ENCODE results near the gene JMJD8. TPM values are rescaled to one million over a fixed set of nuclear protein-coding genes. Genes with fewer than 3 reads are reported as not detected.

Gene JMJD8
- total and polyA plus RNA-seq, 9 donors, result 20.7 to 40.2 (median 34.3) TPM

DNA sequence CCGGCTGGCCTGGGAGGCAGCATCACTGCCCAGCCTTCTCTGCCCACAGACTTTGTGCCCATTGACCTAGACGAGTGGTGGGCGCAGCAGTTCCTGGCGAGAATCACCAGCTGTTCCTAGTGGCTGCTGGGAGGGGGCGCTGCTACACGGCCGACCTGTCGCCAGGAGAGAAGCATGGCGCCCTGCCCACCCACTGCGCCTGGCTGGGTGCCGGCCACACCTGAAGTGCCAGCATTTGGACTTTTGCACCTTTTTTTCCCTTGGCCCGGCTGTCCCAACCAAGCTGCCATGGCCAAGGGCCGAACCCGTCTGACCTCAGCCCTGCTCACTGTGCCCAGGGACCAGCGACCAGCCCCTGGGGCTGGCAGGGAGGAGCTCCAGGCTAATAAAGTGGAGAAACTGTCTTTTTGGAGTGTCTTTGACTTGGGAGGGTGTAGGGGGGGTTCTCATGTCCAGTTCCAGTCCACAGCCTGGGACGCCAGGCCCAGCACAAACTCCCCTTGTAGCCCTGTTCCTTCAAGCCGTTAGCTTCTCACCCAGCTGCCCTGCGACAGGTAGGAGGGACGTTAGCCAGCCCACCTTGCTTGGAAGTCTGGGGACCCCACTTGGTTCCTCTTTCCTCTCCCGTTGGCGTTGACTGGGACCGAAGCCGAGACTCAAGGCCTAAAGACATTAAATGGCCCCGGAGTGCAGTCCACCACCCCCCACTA is 35.9 kb downstream of the JMJD8 start:
- Histone ChIP-seq H3K4me3 (ENCODE audit: low read length) (peak overlapping the region; percentile 71), H3K4me1 (ENCODE audit: control insufficient read depth, insufficient read depth, low read length) (peaks cover 27% of the 10 kb centered on the region), H3K27me3 (ENCODE audit: control insufficient read depth, insufficient read depth, low read length) (no peaks in the 10 kb centered on the region), H3K36me3 (ENCODE audit: control insufficient read depth, insufficient read depth, low read length) (peaks cover 22% of the 10 kb centered on the region), H3K9me3 (replicated peaks; ENCODE audit: control insufficient read depth, low read depth, low read length) (no peaks in the 10 kb centered on the region), H3K27ac (ENCODE audit: low read length) (peak overlapping the region; percentile 82)
- no peak for DNase-seq
- 20% methylated on average over 20 of the region's 24 CpGs for WGBS (ENCODE audit: insufficient coverage)

DNA sequence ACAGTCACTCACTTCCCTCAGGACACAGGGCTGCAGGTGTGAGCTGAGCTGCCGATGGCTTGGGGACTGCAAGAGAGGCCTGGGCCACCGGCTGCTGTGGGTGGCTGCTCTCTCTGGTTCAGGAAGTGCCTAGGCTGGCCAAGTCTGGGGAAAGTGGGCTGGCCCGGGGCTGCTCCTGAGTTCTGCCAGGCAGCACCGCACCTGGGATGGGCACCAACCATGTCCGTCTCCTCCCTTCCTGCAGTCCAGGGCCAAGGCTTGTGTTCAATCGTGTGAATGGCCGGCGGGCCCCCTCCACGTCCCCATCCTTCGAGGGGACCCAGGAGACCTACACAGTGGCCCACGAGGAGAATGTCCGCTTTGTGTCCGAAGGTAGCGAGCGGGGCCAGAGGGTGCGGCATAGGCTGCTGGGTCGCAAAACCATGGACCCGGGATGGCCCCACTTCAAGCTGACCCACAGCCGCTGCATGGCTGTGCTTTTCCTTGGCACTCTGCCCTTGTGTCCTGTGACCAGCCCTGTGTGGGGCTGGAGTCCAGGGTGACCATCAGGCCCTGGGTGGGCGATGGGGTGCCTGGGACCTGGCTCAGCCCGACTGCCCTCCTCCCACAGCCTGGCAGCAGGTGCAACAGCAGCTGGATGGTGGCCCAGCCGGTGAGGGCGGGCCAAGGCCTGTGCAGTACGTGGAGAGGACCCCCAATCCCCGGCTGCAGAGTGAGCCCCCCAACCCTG is 36.8 kb downstream of the JMJD8 start:
- DNase-seq, result no peak
- peaks cover 9% of the 10 kb centered on the region for H3K27me3 ChIP-seq (ENCODE audit: control insufficient read depth, insufficient read depth, low read length)
- peaks cover 17% of the 10 kb centered on the region for H3K36me3 ChIP-seq (ENCODE audit: control insufficient read depth, insufficient read depth, low read length)
- no peaks in the 10 kb centered on the region for H3K9me3 ChIP-seq (replicated peaks; ENCODE audit: control insufficient read depth, low read depth, low read length)
- peaks cover 33% of the 10 kb centered on the region for H3K4me1 ChIP-seq (ENCODE audit: control insufficient read depth, insufficient read depth, low read length)
- 88% methylated on average over 20 of the region's 25 CpGs for WGBS (ENCODE audit: insufficient coverage)
- no peak overlapping the region for H3K27ac ChIP-seq (ENCODE audit: low read length)
- no peak overlapping the region for H3K4me3 ChIP-seq (ENCODE audit: low read length)

DNA sequence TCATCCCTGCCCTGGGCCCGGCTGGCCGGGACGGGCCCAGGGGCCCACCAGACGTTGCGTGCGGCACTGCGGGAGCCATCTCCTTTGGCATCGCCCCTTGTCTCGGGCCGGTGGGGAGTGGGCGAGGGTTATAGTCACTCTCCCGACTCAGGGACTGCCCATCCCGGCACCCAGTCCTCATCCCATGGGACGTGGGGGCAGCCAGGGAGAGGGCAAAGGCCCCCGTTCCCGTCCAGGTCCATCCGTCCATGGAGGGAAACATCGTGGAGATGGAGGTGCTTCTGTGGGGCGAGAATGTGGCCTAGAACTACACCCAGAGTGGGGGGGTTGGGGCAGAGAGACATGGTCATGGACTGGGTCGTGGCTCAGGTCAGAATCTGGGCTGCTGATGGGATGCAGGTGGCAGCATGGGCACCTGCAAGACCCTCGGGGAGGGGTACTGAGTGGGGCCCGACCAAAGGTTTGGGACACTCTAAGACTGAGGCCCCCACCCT is 37.4 kb downstream of the JMJD8 start:
- Histone ChIP-seq H3K27ac (ENCODE audit: low read length) (no peak overlapping the region), H3K36me3 (ENCODE audit: control insufficient read depth, insufficient read depth, low read length) (peaks cover 14% of the 10 kb centered on the region), H3K9me3 (replicated peaks; ENCODE audit: control insufficient read depth, low read depth, low read length) (no peaks in the 10 kb centered on the region), H3K4me1 (ENCODE audit: control insufficient read depth, insufficient read depth, low read length) (peaks cover 34% of the 10 kb centered on the region), H3K27me3 (ENCODE audit: control insufficient read depth, insufficient read depth, low read length) (peaks cover 9% of the 10 kb centered on the region), H3K4me3 (ENCODE audit: low read length) (no peak overlapping the region)
- DNase-seq, result no peak
- WGBS (ENCODE audit: insufficient coverage), result 80% methylated on average over 13 of the region's 22 CpGs

DNA sequence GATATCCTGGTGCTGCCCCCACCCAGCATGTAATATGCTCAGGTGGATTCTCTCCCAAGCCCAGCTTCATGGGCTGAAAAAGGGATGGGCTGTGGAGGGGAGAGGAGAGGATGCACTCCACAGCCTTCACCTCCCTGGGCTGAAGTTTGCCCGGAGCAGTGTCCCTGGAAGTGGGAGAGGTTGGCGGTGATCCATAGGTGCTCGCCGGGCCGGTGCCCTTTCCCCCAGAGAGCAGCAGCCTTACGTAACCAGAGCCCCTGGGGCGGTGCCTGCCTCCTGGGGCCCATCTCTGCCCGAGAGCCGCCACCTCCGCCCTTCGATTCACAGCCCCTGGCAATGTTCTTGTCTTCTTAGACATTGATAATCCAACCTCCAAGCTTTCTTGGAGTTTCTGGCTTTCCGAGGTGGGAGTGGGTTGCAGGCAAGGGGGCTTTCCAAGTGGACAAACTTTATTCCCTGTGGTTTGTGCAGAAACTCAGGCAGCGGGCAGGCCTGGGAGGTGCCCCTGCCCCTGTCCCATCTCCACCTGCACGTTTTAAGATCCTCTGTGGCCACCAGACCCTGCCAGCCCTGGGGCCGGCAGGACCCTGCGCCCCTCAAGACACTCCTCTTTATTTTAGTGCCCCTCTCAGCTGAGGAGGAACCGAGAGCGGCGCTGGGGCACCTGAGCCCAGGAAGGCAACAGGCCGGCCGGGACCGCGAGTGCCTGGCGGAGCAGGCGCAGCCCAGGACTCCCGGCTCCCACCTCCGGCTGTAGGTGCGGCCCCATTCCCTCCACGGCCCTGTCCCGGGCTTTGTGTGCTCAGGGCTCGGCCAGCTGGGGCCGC is 38.1 kb downstream of the JMJD8 start:
- H3K4me3 ChIP-seq (ENCODE audit: low read length), result no peak overlapping the region
- no peak for DNase-seq
- H3K9me3 ChIP-seq (replicated peaks; ENCODE audit: control insufficient read depth, low read depth, low read length), result no peaks in the 10 kb centered on the region
- WGBS (ENCODE audit: insufficient coverage), result 72% methylated on average over 25 of the region's 32 CpGs
- no peak overlapping the region for H3K27ac ChIP-seq (ENCODE audit: low read length)
- peaks cover 9% of the 10 kb centered on the region for H3K27me3 ChIP-seq (ENCODE audit: control insufficient read depth, insufficient read depth, low read length)
- H3K4me1 ChIP-seq (ENCODE audit: control insufficient read depth, insufficient read depth, low read length), result peaks cover 38% of the 10 kb centered on the region
- peaks cover 10% of the 10 kb centered on the region for H3K36me3 ChIP-seq (ENCODE audit: control insufficient read depth, insufficient read depth, low read length)

DNA sequence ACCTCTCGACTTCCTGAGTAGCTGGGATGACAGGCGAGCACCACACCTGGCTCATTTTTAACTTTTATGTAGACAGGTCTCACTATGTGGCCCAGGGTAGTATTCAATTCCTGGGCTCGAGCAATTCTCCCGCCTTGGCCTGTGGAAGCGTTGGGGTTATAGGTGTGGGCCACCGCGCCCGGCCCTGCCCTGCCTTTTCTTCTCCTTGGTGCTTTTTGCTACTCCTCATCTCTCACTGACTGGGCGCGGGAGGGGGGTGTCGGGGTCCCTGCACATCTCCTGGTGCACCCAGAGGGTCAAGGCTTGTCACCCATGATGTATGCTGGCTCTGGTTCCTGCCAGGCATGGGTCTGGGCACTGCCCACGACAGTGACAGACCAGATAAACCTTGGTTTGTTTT is 39.6 kb downstream of the JMJD8 start:
- H3K27me3 ChIP-seq (ENCODE audit: control insufficient read depth, insufficient read depth, low read length), result peaks cover 9% of the 10 kb centered on the region
- H3K36me3 ChIP-seq (ENCODE audit: control insufficient read depth, insufficient read depth, low read length), result peaks cover 4% of the 10 kb centered on the region
- 99% methylated on average over 10 of the region's 12 CpGs for WGBS (ENCODE audit: insufficient coverage)
- H3K4me3 ChIP-seq (ENCODE audit: low read length), result no peak overlapping the region
- no peak overlapping the region for H3K27ac ChIP-seq (ENCODE audit: low read length)
- DNase-seq, result no peak
- H3K4me1 ChIP-seq (ENCODE audit: control insufficient read depth, insufficient read depth, low read length), result peaks cover 35% of the 10 kb centered on the region
- H3K9me3 ChIP-seq (replicated peaks; ENCODE audit: control insufficient read depth, low read depth, low read length), result no peaks in the 10 kb centered on the region

DNA sequence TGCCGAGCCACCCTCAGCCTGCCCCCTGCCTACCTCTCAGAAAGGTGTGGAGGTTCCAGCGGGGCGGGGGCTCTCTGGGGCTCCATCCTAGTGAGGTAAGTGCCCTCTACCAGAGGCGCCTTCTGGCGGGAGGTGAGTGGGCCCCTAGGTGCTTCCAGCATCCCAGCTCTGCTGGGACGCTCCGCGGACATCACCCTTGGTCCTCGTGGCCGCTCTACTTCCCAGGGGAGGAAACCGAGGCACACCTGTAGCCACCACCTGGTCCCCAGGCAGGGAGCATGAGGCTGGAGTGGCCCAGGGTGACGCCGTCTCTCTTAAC is 41.1 kb downstream of the JMJD8 start:
- Histone ChIP-seq H3K36me3 (ENCODE audit: control insufficient read depth, insufficient read depth, low read length) (peaks cover 4% of the 10 kb centered on the region), H3K4me3 (ENCODE audit: low read length) (peak overlapping the region; percentile 41), H3K27ac (ENCODE audit: low read length) (no peak overlapping the region), H3K9me3 (replicated peaks; ENCODE audit: control insufficient read depth, low read depth, low read length) (no peaks in the 10 kb centered on the region), H3K27me3 (ENCODE audit: control insufficient read depth, insufficient read depth, low read length) (peaks cover 9% of the 10 kb centered on the region), H3K4me1 (ENCODE audit: control insufficient read depth, insufficient read depth, low read length) (peaks cover 30% of the 10 kb centered on the region)
- WGBS (ENCODE audit: insufficient coverage), result 80% methylated on average over 9 of the region's 13 CpGs
- no peak for DNase-seq

DNA sequence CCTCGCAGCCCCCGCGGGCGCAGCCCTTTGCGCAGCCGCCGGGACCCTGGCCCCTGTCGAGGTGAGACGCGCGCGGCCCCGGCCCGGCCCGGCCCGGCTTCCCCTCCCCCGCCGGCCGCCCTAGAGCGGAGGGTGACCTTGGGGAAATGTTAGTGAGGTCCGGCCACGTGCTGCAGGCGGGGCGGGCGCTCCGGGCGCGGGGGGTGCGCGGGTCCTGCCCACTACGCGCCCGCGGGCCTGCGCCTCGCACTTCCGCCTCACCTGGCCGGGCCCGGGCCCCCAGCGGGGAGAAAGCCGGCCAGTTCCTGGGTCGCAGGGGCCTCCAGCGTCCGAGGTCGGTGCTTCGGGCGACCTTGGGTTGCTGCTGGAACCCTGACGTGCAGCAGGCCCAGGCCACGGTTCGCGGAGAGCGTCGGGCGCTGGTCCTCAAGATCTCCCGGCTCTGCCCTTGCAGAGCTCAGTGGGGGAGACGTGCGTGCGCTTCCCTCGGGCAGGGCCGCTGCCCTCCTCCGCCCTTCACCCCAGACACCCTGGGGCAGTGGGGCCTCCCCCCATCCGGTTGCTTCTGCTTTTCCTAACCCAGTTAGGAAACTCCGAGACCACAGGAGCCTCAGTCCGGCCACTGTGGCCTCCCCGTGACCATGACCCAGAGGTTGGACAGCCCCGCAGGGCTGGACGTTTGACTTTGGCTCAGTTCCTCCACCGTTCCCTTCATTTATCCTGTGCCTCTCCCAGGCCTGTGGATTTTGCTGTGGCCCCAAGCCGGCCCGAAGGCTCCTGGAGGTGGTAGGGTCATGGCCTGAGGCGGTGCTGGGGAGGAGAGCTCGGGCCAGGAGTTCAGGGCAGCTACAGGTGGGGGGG is 41.7 kb downstream of the JMJD8 start:
- Histone ChIP-seq H3K4me3 (ENCODE audit: low read length) (peak overlapping the region; percentile 41), H3K27me3 (ENCODE audit: control insufficient read depth, insufficient read depth, low read length) (peaks cover 9% of the 10 kb centered on the region), H3K36me3 (ENCODE audit: control insufficient read depth, insufficient read depth, low read length) (peaks cover 4% of the 10 kb centered on the region), H3K4me1 (ENCODE audit: control insufficient read depth, insufficient read depth, low read length) (peaks cover 26% of the 10 kb centered on the region), H3K27ac (ENCODE audit: low read length) (no peak overlapping the region), H3K9me3 (replicated peaks; ENCODE audit: control insufficient read depth, low read depth, low read length) (no peaks in the 10 kb centered on the region)
- 9% methylated on average over 64 of the region's 72 CpGs for WGBS (ENCODE audit: insufficient coverage)
- no peak for DNase-seq

DNA sequence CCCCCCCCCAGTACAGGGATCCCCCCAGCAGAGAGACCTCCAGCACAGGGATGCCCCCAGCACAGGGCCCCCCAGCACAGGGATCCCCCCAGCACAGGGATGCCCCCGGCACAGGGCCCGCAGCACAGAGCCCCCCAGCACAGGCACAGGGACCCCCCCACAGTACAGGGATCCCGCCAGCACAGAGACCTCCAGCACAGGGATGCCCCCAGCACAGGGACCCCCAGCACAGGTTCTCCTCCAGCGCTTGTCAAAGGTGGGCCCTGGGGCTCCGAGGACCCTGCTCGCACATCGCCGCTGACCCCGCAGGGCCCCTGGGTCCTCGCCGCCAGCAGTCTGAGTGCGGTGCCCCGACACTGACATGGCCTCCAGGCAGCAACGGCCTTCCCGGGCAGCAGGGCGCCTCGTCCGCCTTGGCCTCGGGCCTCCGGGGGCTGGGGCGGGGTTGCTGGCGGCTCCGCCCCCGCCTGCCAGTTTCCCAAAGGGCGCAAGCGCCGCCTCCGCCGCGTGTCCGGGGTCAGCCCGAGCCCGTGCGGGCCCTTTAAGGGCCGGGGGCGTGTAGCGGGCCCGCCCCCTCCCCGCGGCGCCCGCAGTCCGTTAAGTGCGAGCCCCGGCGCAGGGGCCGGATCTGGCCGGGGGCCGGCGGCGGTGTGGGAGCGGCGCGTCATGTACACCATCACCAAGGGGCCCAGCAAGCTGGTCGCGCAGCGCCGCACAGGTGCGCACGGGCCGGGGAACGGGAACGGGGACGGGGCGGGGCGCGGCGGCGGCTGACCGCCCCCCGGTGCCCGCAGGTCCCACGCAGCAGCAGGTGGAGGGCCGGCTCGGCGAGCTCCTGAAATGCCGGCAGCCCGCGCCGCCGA is 42.6 kb downstream of the JMJD8 start, which contains the start of gene MCRIP2:
MCRIP2 (plus strand) TSS at position 503 of the 863 bp plus-strand sequence; CDS start at position 667, 164 bp downstream.
- H3K36me3 ChIP-seq (ENCODE audit: control insufficient read depth, insufficient read depth, low read length), result no peaks in the 10 kb centered on the region
- H3K9me3 ChIP-seq (replicated peaks; ENCODE audit: control insufficient read depth, low read depth, low read length), result no peaks in the 10 kb centered on the region
- H3K27ac ChIP-seq (ENCODE audit: low read length), result no peak within 1 kb of the TSS
- DNase-seq, result peak; percentile 82
- peaks cover 9% of the 10 kb centered on the region for H3K27me3 ChIP-seq (ENCODE audit: control insufficient read depth, insufficient read depth, low read length)
- WGBS (ENCODE audit: insufficient coverage), result under 1% methylated on average over 79 of the region's 81 CpGs
- peaks cover 24% of the 10 kb centered on the region for H3K4me1 ChIP-seq (ENCODE audit: control insufficient read depth, insufficient read depth, low read length)
- H3K4me3 ChIP-seq (ENCODE audit: low read length), result peak within 1 kb of the TSS; percentile 59

DNA sequence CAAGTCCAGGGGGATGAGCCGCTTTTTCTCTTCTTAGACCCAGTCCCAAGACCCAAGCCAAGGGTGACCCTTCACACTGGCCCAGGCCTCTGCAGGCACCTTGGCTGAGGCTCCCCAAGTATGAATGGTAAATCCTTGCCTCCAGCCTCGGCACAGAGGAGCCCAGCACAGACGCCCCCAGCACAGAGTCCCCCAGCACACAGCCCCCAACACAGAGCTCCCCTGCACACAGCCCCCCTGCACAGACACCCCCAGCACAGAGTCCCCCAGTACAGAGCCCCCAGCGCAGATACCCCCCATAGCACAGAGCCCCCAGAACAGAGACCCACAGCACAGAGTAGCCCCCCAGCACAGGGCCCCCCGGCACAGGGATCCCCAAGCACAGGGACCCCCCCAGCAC is 43.5 kb downstream of the JMJD8 start:
- Histone ChIP-seq H3K9me3 (replicated peaks; ENCODE audit: control insufficient read depth, low read depth, low read length) (no peaks in the 10 kb centered on the region), H3K36me3 (ENCODE audit: control insufficient read depth, insufficient read depth, low read length) (no peaks in the 10 kb centered on the region), H3K4me3 (ENCODE audit: low read length) (no peak overlapping the region), H3K27ac (ENCODE audit: low read length) (no peak overlapping the region), H3K27me3 (ENCODE audit: control insufficient read depth, insufficient read depth, low read length) (peaks cover 9% of the 10 kb centered on the region), H3K4me1 (ENCODE audit: control insufficient read depth, insufficient read depth, low read length) (peaks cover 27% of the 10 kb centered on the region)
- no peak for DNase-seq
- whole genome bisulfite sequencing (ENCODE audit: insufficient coverage), result 90% methylated on average over 3 of the region's 5 CpGs
